Gastrocnemius medialis (tissue), 4 donors: ENCODE results near the gene SLC25A21.

Experiments
- CTCF ChIP-seq, 5 experiments: fragments of 450-650 bp in 3 of 5; fragments of 200-600 bp in 2 of 5; sonication (generic) in 2 of 5; IDR thresholded peaks in 4 of 5; conservative IDR thresholded peaks in 1 of 5; 1 replicate in 4 of 5; 2 replicates in 1 of 5; pipeline ENCODE4 v1.5.1; 2016 to 2019; ENCODE audit warnings: antibody characterized with exemption in 5 of 5, mild to moderate bottlenecking in 3 of 5, moderate library complexity in 3 of 5
- POLR2A ChIP-seq, 2 donors: fragments of 450-650 bp; IDR thresholded peaks; one replicate each; pipeline ENCODE4 v1.6.1; 2017; ENCODE audit warnings: antibody characterized with exemption in 2 of 2, mild to moderate bottlenecking in 2 of 2, moderate library complexity in 2 of 2

GRCh38 chr14:36690311-36691040 is 481.9 kb downstream of the SLC25A21 start:
- no peak for TF ChIP-seq POLR2A (IDR thresholded peaks at IDR 0.05)
- TF ChIP-seq CTCF (IDR thresholded peaks at IDR 0.05 in 4 of 5, conservative IDR thresholded peaks at IDR 0.05 in 1 of 5), result no peak
